Tibial nerve (tissue), 3 donors: ENCODE data around the gene CYTH2.

Experiments
- POLR2A ChIP-seq, 2 donors: fragments of 450-650 bp; IDR thresholded peaks; one replicate each; pipeline ENCODE4 v1.6.1; 2017; ENCODE audit warnings: antibody characterized with exemption in 2 of 2, mild to moderate bottlenecking in 2 of 2, moderate library complexity in 2 of 2
- TF ChIP-seq, protein P1 (sequence below), 5 experiments: fragments of 200-600 bp in 3 of 5; fragments of 450-650 bp in 2 of 5; sonication (generic) in 3 of 5; IDR thresholded peaks; one replicate each; pipeline ENCODE4 v1.5.1; 2016 to 2019; ENCODE audit warnings: antibody characterized with exemption in 5 of 5, mild to moderate bottlenecking in 3 of 5, moderate library complexity in 2 of 5

DNA sequence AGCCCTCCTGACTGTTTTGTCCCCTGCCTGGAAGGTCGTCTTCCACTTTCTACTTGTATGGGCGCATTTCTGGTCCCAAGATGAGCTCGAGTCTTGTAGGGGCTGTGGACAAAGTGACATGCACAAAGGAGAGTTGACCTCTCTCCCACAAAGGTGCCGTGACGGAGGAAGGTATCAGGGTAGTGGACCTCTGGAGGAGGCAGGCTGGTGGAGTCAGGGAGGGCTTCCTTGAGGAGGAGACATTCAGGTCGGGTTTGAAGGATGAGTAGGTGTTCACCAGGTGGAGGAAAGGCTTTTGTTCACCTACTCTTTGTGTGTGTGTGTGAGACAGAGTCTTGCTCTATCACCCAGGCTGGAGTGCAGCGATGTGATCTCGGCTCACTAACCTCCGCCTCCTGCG, 1.7 kb downstream of the CYTH2 start:
- TF ChIP-seq, protein P1, sequence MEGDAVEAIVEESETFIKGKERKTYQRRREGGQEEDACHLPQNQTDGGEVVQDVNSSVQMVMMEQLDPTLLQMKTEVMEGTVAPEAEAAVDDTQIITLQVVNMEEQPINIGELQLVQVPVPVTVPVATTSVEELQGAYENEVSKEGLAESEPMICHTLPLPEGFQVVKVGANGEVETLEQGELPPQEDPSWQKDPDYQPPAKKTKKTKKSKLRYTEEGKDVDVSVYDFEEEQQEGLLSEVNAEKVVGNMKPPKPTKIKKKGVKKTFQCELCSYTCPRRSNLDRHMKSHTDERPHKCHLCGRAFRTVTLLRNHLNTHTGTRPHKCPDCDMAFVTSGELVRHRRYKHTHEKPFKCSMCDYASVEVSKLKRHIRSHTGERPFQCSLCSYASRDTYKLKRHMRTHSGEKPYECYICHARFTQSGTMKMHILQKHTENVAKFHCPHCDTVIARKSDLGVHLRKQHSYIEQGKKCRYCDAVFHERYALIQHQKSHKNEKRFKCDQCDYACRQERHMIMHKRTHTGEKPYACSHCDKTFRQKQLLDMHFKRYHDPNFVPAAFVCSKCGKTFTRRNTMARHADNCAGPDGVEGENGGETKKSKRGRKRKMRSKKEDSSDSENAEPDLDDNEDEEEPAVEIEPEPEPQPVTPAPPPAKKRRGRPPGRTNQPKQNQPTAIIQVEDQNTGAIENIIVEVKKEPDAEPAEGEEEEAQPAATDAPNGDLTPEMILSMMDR (IDR thresholded peaks at IDR 0.05), result no peak
- TF ChIP-seq POLR2A (IDR thresholded peaks at IDR 0.05), result no peak
